Calu3 (cell line): ENCODE measurements around the gene SSU72. TPM values are rescaled to one million over a fixed set of nuclear protein-coding genes. Genes with fewer than 3 reads are reported as not detected.
"Not testable (repeated sequence)": the region's sequence is repeated elsewhere in the genome, so short reads cannot be mapped to it uniquely, and the experiment has no call there.

Experiments
- BruUV-seq: library from RNA; stranded (reverse); fragments of 400-500 nt; replicated peaks from 2 replicates; lab custom pipeline; 2021; lab: Mats Ljungman, UMichigan
- CTCF ChIA-PET: fragments of 300-600 bp; sonication (Branson Sonifier 250); formaldehyde crosslinking; loops from one replicate; lab custom pipeline; 2022; ENCODE audit warnings: antibody characterized with exemption; lab: Charles Lee
- DNase-seq: peaks from one replicate; pipeline ENCODE4 v3.0.0; 2022
- H3K27ac Mint-ChIP-seq: one replicate; pipeline ENCODE4 v1.8.0; 2022; ENCODE audit warnings: mixed read lengths; ENCODE audit not compliant: unreplicated experiment
- H3K27me3 Mint-ChIP-seq: one replicate; pipeline ENCODE4 v1.8.0; 2022; ENCODE audit warnings: mixed read lengths; ENCODE audit not compliant: unreplicated experiment
- H3K36me3 Mint-ChIP-seq: one replicate; pipeline ENCODE4 v1.8.0; 2022; ENCODE audit warnings: mild to moderate bottlenecking, moderate library complexity, mixed read lengths; ENCODE audit not compliant: insufficient read depth, unreplicated experiment
- H3K4me1 Mint-ChIP-seq: one replicate; pipeline ENCODE4 v1.8.0; 2022; ENCODE audit warnings: mild to moderate bottlenecking, low read depth, mixed read lengths; ENCODE audit not compliant: unreplicated experiment
- H3K4me3 Mint-ChIP-seq: one replicate; pipeline ENCODE4 v1.8.0; 2022; ENCODE audit warnings: mild to moderate bottlenecking, low read depth, moderate library complexity, mixed read lengths; ENCODE audit not compliant: unreplicated experiment
- H3K9me3 Mint-ChIP-seq: one replicate; pipeline ENCODE4 v1.8.0; 2022; ENCODE audit warnings: low read depth, mixed read lengths; ENCODE audit not compliant: unreplicated experiment
- CTCF ChIP-seq: fragments of 200-600 bp; IDR thresholded peaks from one replicate; pipeline ENCODE4 v1.8.0; 2022; ENCODE audit warnings: antibody characterized with exemption; ENCODE audit not compliant: unreplicated experiment
- intact Hi-C: fragments of 100-400 bp; cut with micrococcal nuclease; formaldehyde crosslinking; loops from one replicate; pipeline ENCODE4 v1.10.0; 2022; ENCODE audit not compliant: unreplicated experiment
- total RNA-seq: library from RNA; stranded (reverse); gene quantifications from 2 replicates; pipeline ENCODE4 v1.2.3, GENCODE V29; 2022

Gene SSU72
- total RNA-seq, 1 experiment from 2014 or later = 105 TPM

- H3K27ac Mint-ChIP-seq = no peak overlapping the region
- no TSS peak for BruUV-seq
- H3K9me3 Mint-ChIP-seq = no peaks in the 10 kb centered on the region
- no peak for TF ChIP-seq CTCF
- DNase-seq = no peak
- peaks cover 43% of the 10 kb centered on the region for H3K36me3 Mint-ChIP-seq
- no peaks in the 10 kb centered on the region for H3K4me1 Mint-ChIP-seq
- no peak overlapping the region for H3K4me3 Mint-ChIP-seq
- intact Hi-C loops = no loop called here
- no peaks in the 10 kb centered on the region for H3K27me3 Mint-ChIP-seq
- CTCF ChIA-PET = no interaction called here
These were observed 14.5 kb downstream of the SSU72 start for GRCh38 chr1:1560178-1560577.

GRCh38 chr1:1559066-1559465 lies 15.6 kb downstream of the SSU72 start:
- H3K27ac Mint-ChIP-seq = no peak overlapping the region
- intact Hi-C loops = no loop called here
- no peaks in the 10 kb centered on the region for H3K4me1 Mint-ChIP-seq
- CTCF ChIA-PET = no interaction called here
- no peaks in the 10 kb centered on the region for H3K9me3 Mint-ChIP-seq
- H3K27me3 Mint-ChIP-seq = no peaks in the 10 kb centered on the region
- TF ChIP-seq CTCF = no peak
- no peak for DNase-seq
- H3K4me3 Mint-ChIP-seq = no peak overlapping the region
- H3K36me3 Mint-ChIP-seq = peaks cover 34% of the 10 kb centered on the region
- BruUV-seq = no TSS peak

- Mint-ChIP-seq H3K9me3 (no peaks in the 10 kb centered on the region), H3K4me1 (no peaks in the 10 kb centered on the region), H3K27ac (no peak overlapping the region), H3K4me3 (no peak overlapping the region), H3K27me3 (no peaks in the 10 kb centered on the region), H3K36me3 (peaks cover 30% of the 10 kb centered on the region)
- CTCF ChIA-PET = no interaction called here
- no TSS peak for BruUV-seq
- TF ChIP-seq CTCF = no peak
- intact Hi-C loops = no loop called here
- no peak for DNase-seq
These were observed 16.1 kb downstream of the SSU72 start for GRCh38 chr1:1558591-1558990.

GRCh38 chr1:1557688-1558087 lies 17.0 kb downstream of the SSU72 start:
- CTCF ChIA-PET, BruUV-seq, H3K4me3 Mint-ChIP-seq, H3K27me3 Mint-ChIP-seq, H3K4me1 Mint-ChIP-seq, H3K27ac Mint-ChIP-seq, intact Hi-C loops, H3K9me3 Mint-ChIP-seq, DNase-seq: not testable (repeated sequence)
- peaks cover 26% of the 10 kb centered on the region for H3K36me3 Mint-ChIP-seq

- DNase-seq, BruUV-seq, H3K9me3 Mint-ChIP-seq, H3K27me3 Mint-ChIP-seq, CTCF ChIA-PET, intact Hi-C loops, H3K4me1 Mint-ChIP-seq, H3K4me3 Mint-ChIP-seq, H3K27ac Mint-ChIP-seq: not testable (repeated sequence)
- H3K36me3 Mint-ChIP-seq = peaks cover 30% of the 10 kb centered on the region
These were observed 17.7 kb downstream of the SSU72 start for GRCh38 chr1:1556961-1557360.
